Ovary (tissue), 9 donors: Measurements from ENCODE around the gene P2RY14. TPM values are rescaled to one million over a fixed set of nuclear protein-coding genes. Genes with fewer than 3 reads are reported as not detected.

Experiments
- DNase-seq, 5 donors: peaks; one replicate each; pipeline ENCODE4 v3.0.0-alpha.2; 2019 to 2020
- H3K27ac ChIP-seq, 2 donors: fragments of 200-600 bp; one replicate each; pipeline versions ENCODE4 v1.5.1 to v1.8.0; 2019 to 2022
- H3K27me3 ChIP-seq: fragments of 200-600 bp; one replicate; pipeline ENCODE4 v1.8.0; 2022
- H3K36me3 ChIP-seq: fragments of 200-600 bp; sonication (generic); one replicate; pipeline ENCODE4 v1.5.1; 2019
- H3K4me1 ChIP-seq: one replicate; pipeline ENCODE4 v1.8.1; 2013; ENCODE audit warnings: mild to moderate bottlenecking, moderate library complexity; ENCODE audit not compliant: insufficient read depth
- H3K4me3 ChIP-seq: fragments of 200-600 bp; sonication (generic); one replicate; pipeline ENCODE4 v1.5.1; 2017
- H3K9me3 ChIP-seq, 2 donors: fragments of 200-600 bp in 1 of 2; sonication (generic) in 1 of 2; one replicate each; pipeline versions ENCODE4 v1.5.1 to v1.8.1; 2013 to 2019; ENCODE audit warnings: mild to moderate bottlenecking in 1 of 2, moderate library complexity in 1 of 2
- EP300 ChIP-seq: sonication (generic); formaldehyde crosslinking; IDR thresholded peaks from one replicate; pipeline ENCODE4 v1.6.1; 2017; ENCODE audit warnings: antibody characterized with exemption
- POLR2A ChIP-seq: fragments of 450-650 bp; IDR thresholded peaks from one replicate; pipeline ENCODE4 v1.6.1; 2017; ENCODE audit warnings: antibody characterized with exemption, mild to moderate bottlenecking, moderate library complexity
- WGBS, 3 donors: extraction: QIAGEN DNeasy Blood & Tissue Kit in 1 of 3; methylation state at CpG; one replicate each; pipeline versions ENCODE4 v1.1.5 to v1.1.7; 2013 to 2017; 5-methylcytosine and 5-hydroxymethylcytosine counted together
- intact Hi-C, 4 donors: fragments of 100-400 bp; cut with DNase I; formaldehyde crosslinking; loops; one replicate each; pipeline versions ENCODE4 v1.11.0 to v1.15.1; 2022 to 2023
- polyA plus RNA-seq, 2 donors: library from polyadenylated mRNA; stranded (reverse); fragments of 200-250 nt in 1 of 2; fragments of 350-450 nt in 1 of 2; fragmentation: Illumina TruSeq in 1 of 2; extraction: RNeasy Lipid Tissue Mini Kit (QIAGEN cat#74804) in 1 of 2; gene quantifications; one replicate each; pipeline ENCODE4 v1.2.3, GENCODE V29; 2013 to 2014
- total RNA-seq, 7 donors: library from RNA; depleted of rRNA in 2 of 7; stranded (reverse); fragments of >200 nt in 2 of 7; fragmentation: NEBNext Ultra II Directional in 3 of 7; extraction: Animal tissue kit (Norgen Biotek cat#: 25700) in 3 of 7; gene quantifications; one replicate each; pipeline versions ENCODE4 v1.1.0 to v1.2.4, GENCODE V29; 2016 to 2023
- TF ChIP-seq, protein P1 (sequence below), 3 donors: fragments of 450-650 bp in 2 of 3; fragments of 200-600 bp in 1 of 3; IDR thresholded peaks; one replicate each; pipeline versions ENCODE4 v1.5.1 to v1.8.0; 2016 to 2022; ENCODE audit warnings: antibody characterized with exemption in 3 of 3, mild to moderate bottlenecking in 1 of 3
- donor health status: DM: no; HTN: no; CAD: no; lungs with moderate emphysema.
- donor health status: DM: no; HTN: no; CAD: no.
- donor health status: Bipolar disorder and iron deficiency.
- donor health status: DM: yes; HTN: yes; CAD: no.
- donor health status: DM: no; HTN: no; CAD: no.
- donor health status: DM: yes; HTN: yes; CAD: no.

The P2RY14 gene
- total and polyA plus RNA-seq, 9 donors: 0.28 to 2.8 (median 0.70) TPM; not detected in 1

DNA sequence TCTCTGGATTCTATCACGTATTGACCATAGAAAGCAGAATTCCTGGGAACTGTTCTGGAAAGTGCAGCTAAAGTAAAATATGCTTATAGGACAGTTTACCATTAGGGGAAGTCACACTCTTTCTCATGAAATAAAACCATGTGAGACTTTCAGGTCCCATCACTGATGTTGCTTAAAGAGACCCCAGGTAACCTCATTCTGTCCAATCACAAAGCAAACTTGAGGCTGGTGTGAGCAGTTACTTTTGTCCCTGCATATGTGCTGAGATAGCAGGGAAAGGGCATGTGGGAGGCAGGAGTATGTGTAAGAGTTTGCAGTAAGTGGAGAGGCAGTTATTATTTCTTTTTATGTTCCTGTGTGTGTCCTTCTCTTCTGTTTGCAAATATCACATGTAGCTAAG is 22.2 kb upstream of the P2RY14 start:
- intact Hi-C loops: no loop called here
- Histone ChIP-seq H3K4me1 (no peaks in the 10 kb centered on the region), H3K4me3 (no peak overlapping the region), H3K9me3 (no peaks in the 10 kb centered on the region), H3K36me3 (no peaks in the 10 kb centered on the region), H3K27ac (no peak overlapping the region), H3K27me3 (no peaks in the 10 kb centered on the region)
- 76 to 92% (median 90%) methylated on average over 1 of the region's 1 CpG for WGBS, 3 donors
- no peak for DNase-seq
- TF ChIP-seq, protein P1, sequence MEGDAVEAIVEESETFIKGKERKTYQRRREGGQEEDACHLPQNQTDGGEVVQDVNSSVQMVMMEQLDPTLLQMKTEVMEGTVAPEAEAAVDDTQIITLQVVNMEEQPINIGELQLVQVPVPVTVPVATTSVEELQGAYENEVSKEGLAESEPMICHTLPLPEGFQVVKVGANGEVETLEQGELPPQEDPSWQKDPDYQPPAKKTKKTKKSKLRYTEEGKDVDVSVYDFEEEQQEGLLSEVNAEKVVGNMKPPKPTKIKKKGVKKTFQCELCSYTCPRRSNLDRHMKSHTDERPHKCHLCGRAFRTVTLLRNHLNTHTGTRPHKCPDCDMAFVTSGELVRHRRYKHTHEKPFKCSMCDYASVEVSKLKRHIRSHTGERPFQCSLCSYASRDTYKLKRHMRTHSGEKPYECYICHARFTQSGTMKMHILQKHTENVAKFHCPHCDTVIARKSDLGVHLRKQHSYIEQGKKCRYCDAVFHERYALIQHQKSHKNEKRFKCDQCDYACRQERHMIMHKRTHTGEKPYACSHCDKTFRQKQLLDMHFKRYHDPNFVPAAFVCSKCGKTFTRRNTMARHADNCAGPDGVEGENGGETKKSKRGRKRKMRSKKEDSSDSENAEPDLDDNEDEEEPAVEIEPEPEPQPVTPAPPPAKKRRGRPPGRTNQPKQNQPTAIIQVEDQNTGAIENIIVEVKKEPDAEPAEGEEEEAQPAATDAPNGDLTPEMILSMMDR (IDR thresholded peaks at IDR 0.05): no peak
- no peak for TF ChIP-seq EP300
- no peak for TF ChIP-seq POLR2A

DNA sequence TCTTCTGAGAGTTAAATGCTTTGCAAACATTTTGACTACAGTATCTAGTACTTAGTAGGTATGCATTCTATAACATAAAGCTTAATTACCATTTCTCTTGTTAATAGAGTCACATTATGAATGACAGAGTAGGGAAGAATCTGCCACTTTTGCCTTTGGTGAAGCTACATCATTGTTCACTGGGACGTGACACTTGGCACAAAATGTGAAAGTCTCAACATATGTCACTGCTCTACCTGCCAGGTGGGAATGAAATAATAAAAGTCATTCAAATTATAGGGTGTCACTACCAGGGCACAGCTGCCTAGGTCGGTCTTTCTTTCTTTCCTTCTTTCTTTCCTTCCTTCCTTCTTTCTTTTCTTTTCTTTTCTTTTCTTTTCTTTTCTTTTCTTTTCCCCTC is 20.7 kb upstream of the P2RY14 start:
- no peaks in the 10 kb centered on the region for H3K9me3 ChIP-seq
- H3K27ac ChIP-seq: no peak overlapping the region
- H3K36me3 ChIP-seq: no peaks in the 10 kb centered on the region
- no peak overlapping the region for H3K4me3 ChIP-seq
- no peak for DNase-seq
- TF ChIP-seq EP300: no peak
- TF ChIP-seq, protein P1 (IDR thresholded peaks at IDR 0.05): no peak
- TF ChIP-seq POLR2A: no peak
- no peaks in the 10 kb centered on the region for H3K27me3 ChIP-seq
- 86 to 96% (median 93%) methylated on average over 2 of the region's 2 CpGs for WGBS, 3 donors
- intact Hi-C loops: no loop called here
- H3K4me1 ChIP-seq: no peaks in the 10 kb centered on the region

DNA sequence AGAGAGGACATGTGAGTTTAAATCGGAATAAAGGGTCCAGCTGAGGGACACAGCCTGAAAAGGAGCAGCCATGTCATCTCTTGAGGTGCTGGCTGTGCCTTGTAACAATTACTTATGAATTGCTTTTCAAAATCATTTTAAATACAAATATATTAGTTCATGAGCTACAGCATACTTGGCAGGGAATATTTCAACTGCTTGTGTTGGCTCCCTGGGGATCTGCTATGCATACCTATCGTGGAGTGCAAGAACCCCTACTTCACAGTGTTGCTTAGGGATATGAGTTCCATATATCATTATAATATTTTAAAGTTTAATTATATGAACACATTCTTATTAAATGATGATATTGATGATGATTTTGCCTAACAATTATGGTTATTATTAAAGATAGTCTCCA is 19.1 kb upstream of the P2RY14 start:
- no peaks in the 10 kb centered on the region for H3K27me3 ChIP-seq
- WGBS, 3 donors: 45 to 89% (median 68%) methylated on average over 2 of the region's 2 CpGs
- TF ChIP-seq EP300 (no peak), POLR2A (no peak)
- TF ChIP-seq, protein P1 (IDR thresholded peaks at IDR 0.05): no peak
- H3K9me3 ChIP-seq: no peaks in the 10 kb centered on the region
- no peak for DNase-seq
- intact Hi-C loops: no loop called here
- H3K36me3 ChIP-seq: no peaks in the 10 kb centered on the region
- no peaks in the 10 kb centered on the region for H3K4me1 ChIP-seq
- H3K4me3 ChIP-seq: no peak overlapping the region
- H3K27ac ChIP-seq: no peak overlapping the region

DNA sequence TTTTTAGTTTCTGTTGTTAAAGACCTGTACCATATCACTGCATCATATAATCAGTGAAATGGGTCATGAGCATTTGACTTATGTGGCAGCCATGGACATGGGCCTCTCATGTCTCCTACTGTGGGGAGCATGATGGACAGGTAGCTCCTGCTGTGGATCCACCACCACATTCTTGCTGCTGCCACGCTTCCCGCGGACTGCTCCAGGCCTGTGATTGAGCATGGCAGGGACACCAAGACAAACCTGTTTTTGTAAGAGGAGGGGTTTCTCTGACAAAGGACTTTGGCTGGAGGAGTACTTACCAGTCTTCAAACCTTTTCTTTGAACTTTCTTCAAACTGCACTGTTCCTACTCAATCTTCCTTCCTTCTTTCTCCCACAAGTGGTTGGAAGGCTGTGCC is 17.9 kb upstream of the P2RY14 start:
- DNase-seq: no peak
- no peak for TF ChIP-seq EP300
- TF ChIP-seq, protein P1 (IDR thresholded peaks at IDR 0.05): no peak
- TF ChIP-seq POLR2A: no peak
- no peaks in the 10 kb centered on the region for H3K36me3 ChIP-seq
- H3K27ac ChIP-seq: no peak overlapping the region
- WGBS, 3 donors: 74 to 93% (median 92%) methylated on average over 3 of the region's 3 CpGs
- H3K4me3 ChIP-seq: no peak overlapping the region
- H3K27me3 ChIP-seq: no peaks in the 10 kb centered on the region
- no peaks in the 10 kb centered on the region for H3K4me1 ChIP-seq
- intact Hi-C loops: no loop called here
- no peaks in the 10 kb centered on the region for H3K9me3 ChIP-seq

DNA sequence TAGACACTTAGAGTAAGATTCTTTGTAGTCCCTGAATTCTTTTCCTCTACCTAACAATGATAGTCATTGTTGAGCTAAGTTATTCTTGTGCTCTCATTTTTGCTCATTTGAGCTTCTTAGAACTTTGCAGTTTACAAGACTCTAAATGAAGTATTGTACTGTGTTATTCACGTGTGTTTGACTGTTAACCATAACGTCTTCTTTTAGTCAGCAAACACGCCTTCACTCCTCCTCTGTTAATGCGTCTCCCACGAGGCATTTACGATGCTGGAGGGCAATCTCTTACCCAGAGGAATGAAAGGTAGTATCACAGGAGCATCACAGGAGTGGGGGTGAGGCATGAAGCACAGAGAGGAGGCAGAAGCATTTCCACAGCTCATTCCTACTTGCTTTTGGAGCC is 14.8 kb upstream of the P2RY14 start:
- no peaks in the 10 kb centered on the region for H3K9me3 ChIP-seq
- H3K4me3 ChIP-seq: no peak overlapping the region
- no peaks in the 10 kb centered on the region for H3K36me3 ChIP-seq
- WGBS, 3 donors: 71 to 79% (median 77%) methylated on average over 6 of the region's 6 CpGs
- no peak for DNase-seq
- intact Hi-C loops: no loop called here
- H3K27me3 ChIP-seq: no peaks in the 10 kb centered on the region
- no peaks in the 10 kb centered on the region for H3K4me1 ChIP-seq
- no peak for TF ChIP-seq EP300
- TF ChIP-seq, protein P1 (IDR thresholded peaks at IDR 0.05): no peak
- no peak for TF ChIP-seq POLR2A
- no peak overlapping the region for H3K27ac ChIP-seq
